Measurements from ENCODE around the gene TENT4B.

TENT4B gene

GRCh38 chr16:50273382-50273690 is 120.2 kb downstream of the TENT4B start:
- DNase-seq, result no peak

GRCh38 chr16:50273888-50274325 is 120.8 kb downstream of the TENT4B start:
- DNase-seq, result no peak

GRCh38 chr16:50274326-50275097 is 121.4 kb downstream of the TENT4B start:
- no peak for DNase-seq

- DNase-seq, result no peak
Observed at GRCh38 chr16:50275098-50275415, 122.0 kb downstream of the TENT4B start.

GRCh38 chr16:50275428-50276325 is 122.6 kb downstream of the TENT4B start:
- no peak for DNase-seq

- DNase-seq, result no peak
Observed at GRCh38 chr16:50276326-50276640, 123.2 kb downstream of the TENT4B start.

- DNase-seq, result no peak
Observed at GRCh38 chr16:50276801-50277555, 123.9 kb downstream of the TENT4B start.

GRCh38 chr16:50278251-50278650 is 125.1 kb downstream of the TENT4B start:
- no peak for DNase-seq

GRCh38 chr16:50279504-50279865 is 126.4 kb downstream of the TENT4B start:
- no peak for DNase-seq

- DNase-seq, result no peak
Observed at GRCh38 chr16:50280932-50281331, 127.8 kb downstream of the TENT4B start.

Data from NCI-H2081 treated with DMSO at 0.1 percent for 48 hours (cell line).